GM20431 (cell line): ENCODE data around the gene ARHGAP27.

Experiments
- in situ Hi-C: fragments of 300-500 bp; cut with MseI, MboI; formaldehyde crosslinking; loops from one replicate; pipeline ENCODE4 v1.15.0; 2020; ENCODE audit warnings: low sequenced_read_pairs; ENCODE audit not compliant: unreplicated experiment

The ARHGAP27 gene

GRCh38 chr17:45431531-45432404 lies 902 bp downstream of the ARHGAP27 start:
- in situ Hi-C loops = no loop called here

DNA sequence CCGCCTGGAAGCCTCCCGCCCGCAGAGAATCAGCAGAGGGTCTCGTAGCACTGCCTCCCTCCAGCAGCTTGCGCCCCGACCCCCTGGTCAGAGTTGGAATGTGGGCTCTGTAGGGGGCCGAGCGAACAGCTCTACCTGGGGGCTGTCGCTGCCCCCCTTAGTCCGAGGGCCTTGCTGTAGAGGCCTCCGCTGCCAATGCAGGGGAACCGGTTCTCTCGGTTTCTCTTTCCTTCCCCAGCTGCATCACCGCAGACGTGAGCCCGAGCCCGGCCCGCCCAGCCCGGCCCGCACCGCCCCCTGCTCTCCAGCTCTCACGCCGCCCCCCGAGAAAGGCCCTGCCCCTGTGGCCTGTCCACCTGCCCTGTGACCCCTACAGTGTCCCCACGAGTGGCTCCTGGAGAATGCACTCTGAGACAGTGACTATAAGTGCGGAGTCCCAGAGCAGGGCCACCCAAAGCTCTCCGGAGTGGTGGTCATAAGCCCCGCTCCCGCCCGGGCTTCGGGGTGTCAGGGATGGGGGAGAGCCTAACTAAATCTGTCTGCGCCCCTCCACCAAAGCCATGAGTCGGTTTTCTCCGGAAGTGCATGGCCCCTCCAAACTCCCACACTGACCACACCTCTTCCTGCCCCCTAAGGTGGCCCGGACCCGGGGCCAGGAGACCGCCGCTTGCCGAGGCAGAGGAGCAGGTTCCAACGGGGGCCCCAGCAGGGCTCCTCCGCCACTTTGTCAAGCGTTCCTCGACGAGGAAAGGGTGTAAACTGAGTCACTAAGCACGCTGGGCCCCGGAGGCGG lies 1.7 kb downstream of the ARHGAP27 start:
- in situ Hi-C loops = no loop called here

DNA sequence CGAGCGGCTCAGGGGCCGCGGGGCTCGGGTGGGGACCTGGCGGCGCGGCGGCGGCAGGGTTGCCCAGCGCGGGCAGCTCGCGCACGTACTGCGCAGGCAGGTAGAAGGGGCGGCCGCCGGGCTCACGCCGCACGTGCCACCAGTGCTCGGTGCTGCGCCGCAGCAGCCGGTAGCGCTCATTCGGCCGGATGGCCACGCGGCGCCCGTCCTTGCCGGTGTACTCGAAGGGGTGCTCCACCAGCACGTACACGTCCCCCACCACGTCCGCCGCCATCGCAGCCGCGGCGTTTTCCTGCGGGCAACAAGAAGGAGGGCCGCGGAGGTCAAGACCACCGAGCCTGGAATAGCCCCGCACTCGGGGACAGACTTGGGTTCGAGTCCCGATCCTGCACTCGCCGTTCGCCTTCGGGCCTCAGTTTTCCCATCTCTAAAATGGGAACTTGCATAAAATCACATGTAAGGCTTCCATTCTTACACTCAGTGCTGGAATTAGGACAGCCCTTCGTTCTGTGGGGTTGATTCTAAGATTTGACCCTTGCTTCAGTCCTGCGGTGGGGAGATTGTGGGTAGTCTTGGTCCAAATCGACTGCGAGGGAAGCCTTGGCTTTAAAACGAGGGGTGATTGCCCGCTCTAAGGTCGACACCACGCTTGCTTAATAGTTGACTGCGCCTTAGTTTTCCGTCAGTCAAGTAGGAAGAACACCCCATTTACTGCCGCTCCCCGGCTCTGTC lies 2.5 kb downstream of the ARHGAP27 start:
- in situ Hi-C loops = no loop called here

DNA sequence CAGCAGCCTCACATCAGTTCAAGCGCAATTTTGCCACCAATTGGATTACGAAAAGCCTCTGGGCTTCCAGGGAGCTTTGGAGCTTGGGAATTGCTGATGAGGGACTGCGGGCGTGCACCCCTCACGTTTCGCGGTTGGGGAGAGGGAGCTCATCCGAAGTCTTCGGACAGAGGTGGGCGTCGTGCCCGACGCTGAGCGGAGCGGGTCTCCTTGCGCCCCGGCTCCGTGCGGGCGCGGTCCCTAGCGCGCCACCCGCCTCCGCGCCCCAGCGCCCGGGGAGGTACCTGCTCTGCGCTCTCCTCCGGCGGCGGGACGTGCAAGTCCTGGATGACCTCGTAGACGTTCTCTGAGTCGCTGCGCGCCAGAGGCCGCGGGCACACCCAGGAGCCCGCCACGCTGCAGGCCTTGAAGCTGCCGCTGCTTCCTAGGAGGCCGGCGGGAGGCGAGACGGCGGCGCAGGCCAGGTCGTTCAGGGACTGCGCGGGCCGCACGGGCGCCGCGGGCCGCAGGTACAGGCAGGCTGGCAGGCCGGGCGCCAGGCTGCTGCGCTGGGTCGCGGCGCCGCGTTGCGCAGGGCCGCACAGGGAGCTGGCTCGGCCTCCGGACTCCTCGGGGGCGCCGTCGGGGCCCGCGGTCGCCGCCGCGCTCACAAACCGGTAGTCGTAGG lies 3.2 kb downstream of the ARHGAP27 start:
- in situ Hi-C loops = no loop called here

DNA sequence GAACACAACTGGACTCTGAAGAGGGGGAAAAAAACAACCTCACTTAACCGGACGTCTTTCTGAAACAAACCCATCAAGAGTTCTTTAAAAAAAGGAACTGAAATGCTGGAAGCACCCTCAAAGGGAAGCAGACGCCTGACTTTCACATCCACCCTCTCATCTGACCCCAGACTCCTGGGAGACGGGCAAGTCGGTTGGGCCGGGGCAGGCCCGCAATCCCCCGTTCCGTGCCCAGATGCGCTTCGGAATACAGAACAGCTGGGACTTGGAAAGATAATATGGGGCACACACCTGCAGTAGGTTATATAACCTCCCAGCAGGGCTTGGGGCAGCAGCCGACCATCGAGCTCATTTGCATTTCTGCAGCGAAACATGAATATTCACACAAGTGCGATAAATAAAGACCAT lies 3.7 kb downstream of the ARHGAP27 start:
- in situ Hi-C loops = no loop called here

- in situ Hi-C loops = no loop called here
Observed at GRCh38 chr17:45428050-45428617, 4.5 kb downstream of the ARHGAP27 start.

DNA sequence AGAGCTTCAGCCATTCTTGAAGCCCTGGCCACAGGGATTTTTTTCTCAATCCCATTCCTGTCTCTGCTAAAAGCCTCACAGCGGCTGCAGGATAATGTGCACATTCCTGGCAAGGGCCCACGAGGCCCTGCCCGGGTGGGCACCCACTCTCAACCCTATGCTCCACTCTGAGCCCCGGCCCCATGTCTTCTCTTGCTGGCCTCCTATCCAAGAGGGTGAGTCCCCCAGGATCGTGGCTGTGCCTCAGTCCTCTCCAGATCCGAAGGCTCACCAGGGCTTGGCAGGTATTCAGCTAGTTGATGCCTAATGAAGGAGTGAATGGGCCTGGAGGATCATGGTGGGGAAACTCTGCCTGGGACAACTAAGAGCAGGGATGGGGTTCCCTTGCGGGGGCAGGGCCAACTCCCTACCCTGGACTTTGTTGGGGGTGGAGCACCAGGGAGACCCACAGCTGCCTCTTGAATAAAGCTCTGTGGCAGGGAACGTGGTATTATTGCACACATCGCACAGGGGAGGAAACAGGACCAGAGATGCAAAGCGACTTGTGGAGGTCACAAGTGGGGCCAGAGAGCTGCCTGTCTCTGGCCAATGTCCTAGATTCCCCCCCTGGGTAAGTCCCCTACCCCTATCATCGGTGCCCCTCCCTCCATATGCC lies 5.4 kb downstream of the ARHGAP27 start:
- in situ Hi-C loops = no loop called here

GRCh38 chr17:45426561-45426960 lies 6.1 kb downstream of the ARHGAP27 start:
- in situ Hi-C loops = no loop called here

DNA sequence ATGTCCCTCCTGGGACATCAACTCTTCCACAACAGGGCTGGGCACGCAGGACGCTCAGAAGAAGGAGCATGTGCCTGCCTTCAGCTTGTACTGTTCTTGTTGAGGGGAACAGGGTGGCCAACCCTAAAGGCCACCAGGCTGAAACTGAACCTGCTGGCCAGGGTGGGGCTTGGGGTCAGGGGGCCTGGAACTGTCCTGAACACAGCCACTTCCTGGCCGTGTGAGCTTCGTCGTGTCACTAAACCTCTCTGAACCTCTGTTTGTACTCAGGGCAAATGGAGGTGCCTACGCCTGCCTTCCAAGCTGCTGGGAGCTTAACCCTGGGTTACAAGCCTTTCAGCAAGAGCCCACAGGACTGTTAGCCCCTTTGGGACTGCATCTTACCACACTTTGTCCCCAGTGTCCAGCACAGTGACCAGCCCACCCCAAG lies 6.7 kb downstream of the ARHGAP27 start:
- in situ Hi-C loops = no loop called here

DNA sequence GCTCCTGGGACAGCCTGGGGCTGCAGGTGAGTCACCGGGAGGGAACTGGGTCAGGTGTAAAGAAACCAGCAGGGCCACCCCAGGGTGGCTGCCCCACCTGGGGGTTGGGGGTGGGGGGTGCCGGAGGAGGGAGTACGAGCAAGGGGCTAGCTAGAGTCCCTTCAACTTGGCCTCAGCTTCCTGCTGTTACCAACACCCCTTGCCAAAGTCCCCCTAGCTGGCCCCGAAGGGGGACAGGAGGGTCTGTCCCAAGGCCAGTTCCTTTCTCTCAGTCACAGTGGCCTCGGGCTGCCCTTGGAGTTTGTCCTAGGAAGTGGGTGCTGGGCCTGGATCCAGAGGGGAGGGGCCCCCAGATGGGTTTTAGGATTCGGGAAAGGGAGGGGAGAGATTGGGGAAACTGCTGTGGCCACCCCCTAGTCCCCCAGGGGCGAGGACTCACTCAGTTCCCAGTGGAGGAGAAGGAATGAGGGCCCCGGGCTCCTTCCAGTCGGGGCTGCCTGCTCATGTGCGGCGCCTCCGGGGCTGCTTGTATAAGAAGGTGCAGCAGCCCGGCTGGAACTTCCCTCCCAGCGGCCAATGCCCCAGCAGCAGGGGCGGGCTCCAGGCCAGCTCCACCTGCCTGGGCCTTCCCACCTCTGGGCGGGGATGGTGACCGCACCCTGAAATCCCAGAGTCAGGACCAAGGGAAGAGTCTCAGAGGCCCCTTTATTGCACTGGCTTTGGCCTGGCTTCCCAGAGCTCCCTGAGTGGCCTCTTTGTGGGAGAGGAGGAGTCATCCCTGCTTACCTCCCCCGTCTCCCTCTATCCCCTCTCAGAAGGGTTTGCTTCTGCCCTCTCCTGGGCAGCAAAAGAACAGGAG lies 7.3 kb downstream of the ARHGAP27 start:
- in situ Hi-C loops = no loop called here

DNA sequence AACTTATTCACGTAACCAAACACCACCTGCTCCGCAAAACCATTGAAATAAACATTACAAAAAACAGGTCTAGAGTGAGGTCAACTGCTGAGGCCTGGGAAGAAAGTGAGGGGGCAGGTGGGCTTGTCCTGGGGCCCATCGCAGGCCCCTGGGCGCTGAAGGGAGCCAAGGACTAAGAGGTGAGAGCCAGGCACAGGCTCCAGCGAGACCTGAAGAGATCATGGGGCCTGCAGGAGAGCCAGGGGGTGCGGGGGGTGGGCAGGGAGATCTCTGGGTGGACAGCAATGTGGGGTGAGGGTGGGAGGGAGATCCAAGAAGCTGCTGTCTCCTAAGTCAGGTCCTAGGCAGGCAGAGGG lies 7.9 kb downstream of the ARHGAP27 start:
- in situ Hi-C loops = no loop called here

DNA sequence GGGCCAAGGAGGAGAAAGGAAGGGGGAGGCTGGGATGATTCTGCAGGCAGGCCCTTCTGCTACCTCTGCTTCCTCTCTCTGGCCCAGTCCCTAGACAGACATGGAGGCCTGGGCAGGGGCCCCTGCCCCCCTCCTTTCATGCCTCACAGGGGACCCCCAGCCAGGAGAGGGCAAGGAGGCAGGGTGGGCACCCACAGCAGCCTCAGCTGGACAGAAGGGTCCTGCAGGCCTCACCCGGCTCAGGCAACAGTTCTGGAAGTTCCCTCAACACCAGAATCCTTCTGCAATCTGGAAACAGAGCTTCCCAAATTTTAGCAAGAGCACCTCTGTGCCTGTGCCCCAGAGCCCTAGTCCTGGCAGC lies 8.7 kb downstream of the ARHGAP27 start:
- in situ Hi-C loops = no loop called here

GRCh38 chr17:45423304-45423974 lies 9.2 kb downstream of the ARHGAP27 start:
- in situ Hi-C loops = no loop called here

DNA sequence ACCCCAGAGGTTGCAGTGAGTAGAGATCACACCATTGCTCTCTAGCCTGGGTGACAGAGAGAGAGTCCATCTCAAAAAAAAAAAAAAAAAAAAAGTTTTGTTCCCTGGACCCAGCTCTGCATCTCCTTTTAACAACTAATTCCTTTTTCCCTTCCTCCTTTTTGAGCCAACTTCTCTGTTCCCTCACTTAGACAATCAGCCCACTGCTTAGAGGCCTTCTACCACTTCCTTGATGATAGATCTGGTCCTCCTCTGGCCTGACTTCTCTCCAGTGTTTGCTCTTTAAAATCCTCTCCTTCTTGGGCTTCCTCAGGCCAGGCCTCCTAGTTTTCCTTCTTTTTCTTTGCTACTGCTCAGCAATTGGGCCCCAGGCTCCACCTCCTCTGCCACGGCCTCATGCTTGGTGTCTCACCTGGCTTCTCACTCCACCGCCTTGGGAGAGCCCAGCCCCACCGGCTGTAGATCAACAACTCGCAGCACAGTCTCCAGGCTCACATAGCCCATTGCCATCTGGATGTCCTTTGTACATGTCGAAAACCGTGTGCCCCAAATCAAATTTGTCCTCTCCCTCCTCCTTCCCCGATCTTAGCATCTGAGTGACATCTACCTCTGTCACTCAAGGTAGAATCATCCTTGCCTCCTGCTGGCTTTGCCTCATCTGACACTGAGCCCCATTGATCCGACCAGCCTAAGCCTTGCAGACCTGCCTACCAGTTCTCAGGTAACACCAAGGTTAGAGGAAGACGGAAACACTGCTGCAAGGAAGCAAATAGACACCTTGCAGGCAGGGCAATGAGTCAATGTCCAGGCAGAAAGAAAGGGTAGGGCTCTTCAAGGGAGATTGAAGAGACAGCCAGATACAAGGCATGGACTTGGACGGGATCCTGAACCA lies 17.4 kb downstream of the ARHGAP27 start:
- in situ Hi-C loops = no loop called here

- in situ Hi-C loops = no loop called here
Observed at GRCh38 chr17:45413498-45413923, 19.2 kb downstream of the ARHGAP27 start.

DNA sequence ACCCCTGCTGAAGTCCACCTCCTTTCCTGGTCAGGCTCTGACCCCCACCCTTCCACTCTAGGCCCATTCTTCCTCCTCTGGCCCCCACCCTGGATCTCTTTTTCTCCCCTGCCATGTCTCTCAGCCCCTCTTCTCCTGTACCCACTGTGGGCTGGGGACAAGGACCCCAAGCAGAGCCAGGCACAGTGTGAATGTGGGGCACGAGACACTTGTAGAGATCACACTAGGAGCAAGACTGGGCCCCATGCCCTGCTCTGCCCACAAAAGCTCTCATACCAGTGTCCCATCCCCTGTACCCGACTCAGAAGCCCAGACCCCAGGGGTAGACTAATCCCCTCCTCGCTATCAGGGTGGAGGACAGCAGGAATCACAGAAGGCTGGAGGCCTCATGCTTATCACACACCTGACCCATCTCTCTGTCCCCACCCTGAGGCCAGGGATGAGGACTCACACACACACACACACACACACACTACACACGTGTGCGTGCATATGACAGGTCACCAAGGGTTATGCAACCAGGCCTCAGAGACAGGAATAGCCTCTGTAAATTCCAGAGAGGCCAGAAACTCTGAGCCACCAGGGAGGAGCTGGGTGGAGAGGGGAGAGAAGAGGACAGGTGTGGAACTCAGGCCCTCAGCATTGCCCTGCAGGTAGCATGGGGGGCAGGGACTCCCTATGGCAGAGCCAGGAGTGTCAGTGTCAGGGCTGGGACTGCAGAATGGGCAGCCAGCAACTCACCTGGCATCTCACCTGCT lies 21.1 kb downstream of the ARHGAP27 start:
- in situ Hi-C loops = no loop called here
